ENCODE data around the gene CNOT8. TPM values are rescaled to one million over a fixed set of nuclear protein-coding genes. Genes with fewer than 3 reads are reported as not detected.

Gene CNOT8
- total RNA-seq = 101 TPM
- long read RNA-seq, transcript CNOT8-204 (8 exons, 2,708 nt) = minor isoform, 21 of 198 reads
- long read RNA-seq, transcript CNOT8-214 (6 exons, 923 nt) = minor isoform, 10 of 198 reads
- long read RNA-seq, transcript CNOT8-201 (7 exons, 2,528 nt) = major isoform, 86 of 198 reads
- long read RNA-seq, transcript CNOT8-202 (7 exons, 2,604 nt) = minor isoform, 20 of 198 reads
- long read RNA-seq, partial matches to known transcripts = 12 of 198 reads
- long read RNA-seq, other reads (novel, unspliced or antisense) = 39 of 198 reads

DNA sequence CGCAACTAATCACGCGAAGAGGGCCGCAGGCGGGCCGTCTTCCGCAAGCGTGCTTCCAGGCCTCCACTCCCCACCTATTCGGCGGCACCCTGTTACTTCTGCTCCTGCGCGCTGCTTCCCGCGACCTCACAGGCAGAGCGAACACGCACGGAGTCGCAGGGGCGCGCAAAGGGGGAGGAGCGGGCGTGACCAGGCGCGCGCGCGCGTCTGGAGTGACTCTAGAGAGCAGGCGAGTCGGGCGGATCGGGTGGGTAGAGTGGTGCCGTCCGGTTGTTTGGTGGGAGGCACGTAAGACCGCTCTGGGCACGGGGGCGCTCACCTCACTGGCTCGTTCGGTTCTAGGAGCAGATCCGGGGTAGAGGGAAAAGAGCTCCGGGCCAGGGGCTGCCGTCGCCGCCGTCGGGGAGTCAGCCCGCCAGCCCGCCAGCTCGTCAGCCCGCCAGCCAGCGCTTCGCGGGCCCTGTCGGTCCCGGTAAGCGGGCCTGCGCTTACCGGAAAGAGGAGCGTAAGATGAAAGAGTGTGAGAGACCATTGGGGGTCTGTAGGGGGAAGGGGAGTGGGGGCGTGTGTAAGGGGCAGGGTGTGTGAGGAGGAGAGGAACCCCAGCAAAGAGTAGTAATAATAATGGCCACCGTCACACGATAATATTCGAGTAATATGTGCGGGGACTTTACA is at the start of gene CNOT8:
CNOT8 (plus strand) TSS at position 331 of the 675 bp plus-strand sequence. CDS start 4,652 bp downstream, outside the sequence.
- TF ChIP-seq, protein P1, sequence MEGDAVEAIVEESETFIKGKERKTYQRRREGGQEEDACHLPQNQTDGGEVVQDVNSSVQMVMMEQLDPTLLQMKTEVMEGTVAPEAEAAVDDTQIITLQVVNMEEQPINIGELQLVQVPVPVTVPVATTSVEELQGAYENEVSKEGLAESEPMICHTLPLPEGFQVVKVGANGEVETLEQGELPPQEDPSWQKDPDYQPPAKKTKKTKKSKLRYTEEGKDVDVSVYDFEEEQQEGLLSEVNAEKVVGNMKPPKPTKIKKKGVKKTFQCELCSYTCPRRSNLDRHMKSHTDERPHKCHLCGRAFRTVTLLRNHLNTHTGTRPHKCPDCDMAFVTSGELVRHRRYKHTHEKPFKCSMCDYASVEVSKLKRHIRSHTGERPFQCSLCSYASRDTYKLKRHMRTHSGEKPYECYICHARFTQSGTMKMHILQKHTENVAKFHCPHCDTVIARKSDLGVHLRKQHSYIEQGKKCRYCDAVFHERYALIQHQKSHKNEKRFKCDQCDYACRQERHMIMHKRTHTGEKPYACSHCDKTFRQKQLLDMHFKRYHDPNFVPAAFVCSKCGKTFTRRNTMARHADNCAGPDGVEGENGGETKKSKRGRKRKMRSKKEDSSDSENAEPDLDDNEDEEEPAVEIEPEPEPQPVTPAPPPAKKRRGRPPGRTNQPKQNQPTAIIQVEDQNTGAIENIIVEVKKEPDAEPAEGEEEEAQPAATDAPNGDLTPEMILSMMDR (IDR thresholded peaks at IDR 0.05) = no peak
- peaks cover 8% of the 10 kb centered on the region for H3K36me3 ChIP-seq
- H3K9me3 ChIP-seq = no peaks in the 10 kb centered on the region
- peaks cover 47% of the 10 kb centered on the region for H3K4me1 ChIP-seq
- DNase-seq (peak; percentile 100), ATAC-seq (peak; percentile 94)
- H3K27ac ChIP-seq = peak within 1 kb of the TSS; percentile 98
- H3K27me3 ChIP-seq = no peaks in the 10 kb centered on the region
- intact Hi-C loops (cut with DNase I) = no loop called here
- H3K4me3 ChIP-seq = peak within 1 kb of the TSS; percentile 63

DNA sequence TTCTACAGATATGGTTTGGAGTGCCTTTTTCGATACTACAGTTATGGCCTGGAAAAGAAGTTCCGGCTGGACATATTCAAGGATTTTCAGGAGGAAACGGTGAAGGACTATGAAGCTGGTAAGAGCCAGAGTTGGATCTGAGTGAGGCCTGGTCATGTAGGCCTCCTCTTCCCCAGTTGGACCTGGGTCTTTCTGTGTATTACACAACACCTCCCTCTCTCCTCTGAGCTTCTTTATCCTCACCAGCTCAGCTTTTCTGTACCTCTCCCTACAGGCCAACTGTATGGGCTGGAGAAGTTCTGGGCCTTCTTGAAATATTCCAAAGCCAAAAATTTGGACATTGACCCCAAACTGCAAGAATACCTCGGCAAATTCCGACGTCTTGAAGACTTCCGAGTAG is 47.2 kb upstream of the CNOT8 start:
- DNase-seq (no peak), ATAC-seq (no peak)
- H3K27ac ChIP-seq = no peak overlapping the region
- peaks cover 100% of the 10 kb centered on the region for H3K36me3 ChIP-seq
- H3K4me3 ChIP-seq = no peak overlapping the region
- H3K9me3 ChIP-seq = no peaks in the 10 kb centered on the region
- H3K4me1 ChIP-seq = no peaks in the 10 kb centered on the region
- no peaks in the 10 kb centered on the region for H3K27me3 ChIP-seq
- TF ChIP-seq, protein P1 (IDR thresholded peaks at IDR 0.05) = no peak
- intact Hi-C loops (cut with DNase I) = no loop called here

DNA sequence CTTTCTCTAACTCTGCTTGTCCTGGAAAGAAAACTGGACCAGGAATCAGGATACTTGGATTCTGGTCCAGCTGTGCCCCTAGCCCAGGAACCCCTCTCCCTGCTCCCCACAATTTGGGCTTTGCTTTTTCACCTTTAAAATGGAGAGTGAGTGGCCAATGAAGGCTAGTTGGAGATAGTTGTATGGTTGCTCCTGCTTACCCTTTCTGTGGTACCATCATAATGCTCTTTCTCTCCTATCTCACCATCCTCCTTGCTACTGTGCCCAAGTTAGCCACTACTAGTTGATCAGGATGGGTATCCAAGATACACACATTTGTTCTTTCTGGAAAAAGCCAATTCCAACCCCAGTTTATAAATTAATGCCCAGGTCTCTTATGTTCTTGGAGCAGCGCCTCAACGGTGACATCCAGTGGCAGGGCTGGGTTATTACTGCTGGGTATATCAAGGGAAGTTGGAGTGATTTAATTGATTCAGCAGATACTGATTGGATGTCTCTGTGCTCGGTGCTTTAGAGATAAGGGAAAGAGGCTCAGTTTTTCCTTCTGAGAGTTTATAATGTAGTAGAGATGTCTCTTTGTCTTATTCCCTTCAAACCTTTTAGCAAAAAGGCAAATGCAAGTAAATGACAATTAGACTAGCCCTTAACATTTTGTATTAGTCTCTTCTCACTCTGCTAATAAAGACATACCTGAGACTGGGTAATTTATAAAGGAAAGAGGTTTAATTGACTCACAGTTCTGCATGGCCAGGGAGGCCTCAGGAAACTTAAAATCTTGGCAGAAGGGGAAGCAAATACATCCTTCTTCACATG is 46.6 kb upstream of the CNOT8 start:
- intact Hi-C loops (cut with DNase I) = no loop called here
- ATAC-seq (peak; percentile 87), DNase-seq (peak; percentile 70)
- TF ChIP-seq, protein P1 (IDR thresholded peaks at IDR 0.05) = peak; percentile 93
- Histone ChIP-seq H3K36me3 (peaks cover 100% of the 10 kb centered on the region), H3K4me1 (no peaks in the 10 kb centered on the region), H3K27ac (no peak overlapping the region), H3K27me3 (no peaks in the 10 kb centered on the region), H3K9me3 (no peaks in the 10 kb centered on the region), H3K4me3 (no peak overlapping the region)

DNA sequence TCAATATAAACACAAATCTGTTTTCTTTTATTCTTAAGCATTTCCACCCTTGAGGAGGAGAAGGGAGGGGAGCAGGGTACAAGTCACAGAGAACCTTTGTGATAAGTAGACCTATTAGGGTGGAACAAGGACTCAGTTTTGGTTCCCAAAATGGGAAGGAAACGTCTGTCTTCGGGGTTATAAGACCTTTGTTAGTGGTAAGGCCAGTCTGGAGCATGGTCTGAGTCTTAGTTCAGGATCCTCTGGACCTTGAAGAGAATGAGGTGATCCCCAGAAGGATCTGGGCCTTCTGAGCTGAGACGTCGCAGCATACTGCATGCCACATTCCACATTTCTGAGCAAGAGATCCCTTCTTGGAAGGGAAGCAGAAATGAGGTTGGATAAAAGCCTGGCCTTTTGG is 45.3 kb upstream of the CNOT8 start:
- TF ChIP-seq, protein P1 (IDR thresholded peaks at IDR 0.05) = no peak
- H3K4me3 ChIP-seq = no peak overlapping the region
- intact Hi-C loops (cut with DNase I) = no loop called here
- peaks cover 100% of the 10 kb centered on the region for H3K36me3 ChIP-seq
- DNase-seq = no peak
- H3K27me3 ChIP-seq = no peaks in the 10 kb centered on the region
- no peak for ATAC-seq
- H3K4me1 ChIP-seq = no peaks in the 10 kb centered on the region
- no peak overlapping the region for H3K27ac ChIP-seq
- no peaks in the 10 kb centered on the region for H3K9me3 ChIP-seq

DNA sequence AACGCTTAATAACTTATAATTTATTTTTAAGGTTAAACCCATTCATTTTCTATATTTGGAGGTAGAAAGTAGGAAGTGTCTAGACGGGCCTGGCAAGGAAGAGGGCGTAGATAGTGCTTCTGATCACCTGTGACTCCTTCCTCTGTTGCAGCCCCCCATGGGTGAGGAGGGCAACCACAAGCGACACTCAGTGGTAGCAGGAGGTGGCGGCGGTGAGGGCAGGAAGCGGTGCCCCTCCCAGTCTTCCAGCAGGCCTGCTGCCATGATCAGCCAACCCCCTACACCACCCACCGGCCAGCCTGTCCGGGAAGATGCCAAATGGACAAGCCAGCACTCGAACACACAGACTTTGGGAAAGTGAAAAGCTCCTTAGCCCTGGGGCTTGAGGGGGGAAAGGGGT is 44.7 kb upstream of the CNOT8 start:
- intact Hi-C loops (cut with DNase I) = no loop called here
- TF ChIP-seq, protein P1 (IDR thresholded peaks at IDR 0.05) = no peak
- no peak for DNase-seq
- Histone ChIP-seq H3K36me3 (peaks cover 97% of the 10 kb centered on the region), H3K4me1 (no peaks in the 10 kb centered on the region), H3K9me3 (no peaks in the 10 kb centered on the region), H3K27ac (no peak overlapping the region), H3K4me3 (no peak overlapping the region), H3K27me3 (no peaks in the 10 kb centered on the region)
- ATAC-seq = peak; percentile 7
